ENCODE results near the gene CAPZB.

The CAPZB gene

DNA sequence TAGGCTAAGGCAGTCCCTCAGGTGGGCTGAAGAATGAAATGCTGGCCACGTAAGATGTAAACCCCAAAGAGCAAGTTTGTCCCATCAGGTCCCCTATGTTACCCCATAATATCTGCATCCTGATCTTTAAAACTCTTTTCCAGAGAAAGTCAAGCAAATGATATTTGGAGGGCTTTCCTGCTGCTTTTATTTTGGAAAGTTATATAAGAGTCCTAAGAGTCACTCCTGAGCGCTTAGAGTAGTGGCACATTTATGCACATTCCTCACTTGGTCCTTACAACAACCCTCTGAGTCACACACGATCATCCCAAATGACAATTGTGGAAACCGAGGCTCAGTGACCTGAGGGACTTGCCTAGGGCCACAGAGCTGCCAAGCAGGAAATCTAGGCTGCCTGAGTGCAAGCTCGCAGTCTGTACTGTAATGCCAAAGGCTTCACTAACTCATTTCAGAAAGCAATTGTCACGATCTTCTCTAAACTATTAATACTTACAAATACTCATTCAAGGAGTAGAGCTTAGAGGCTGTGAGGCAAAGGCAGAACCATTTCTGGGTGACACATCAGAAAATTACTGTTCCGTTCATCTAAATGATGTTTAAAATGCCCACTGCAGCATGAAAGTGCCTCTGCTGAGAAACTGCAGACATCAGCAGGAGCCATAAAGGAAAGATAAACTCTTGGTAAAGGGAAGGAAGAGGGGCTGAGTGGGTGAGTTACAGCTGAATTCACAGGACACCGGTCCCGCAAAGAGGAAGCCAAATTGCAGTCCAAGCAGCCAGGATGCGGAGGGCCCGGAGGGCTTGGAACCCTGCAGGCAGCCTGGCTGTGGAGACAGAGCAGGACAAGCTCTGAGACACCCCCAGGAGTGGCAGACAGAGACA lies 30.8 kb downstream of the CAPZB start:
- peaks cover 34 to 100% (median 100%) of the 10 kb centered on the region in 11 experiments; a peak in 21 of 22 replicates for H4K20me1 ChIP-seq
- no peaks in the 10 kb centered on the region for H3K27me3 ChIP-seq

DNA sequence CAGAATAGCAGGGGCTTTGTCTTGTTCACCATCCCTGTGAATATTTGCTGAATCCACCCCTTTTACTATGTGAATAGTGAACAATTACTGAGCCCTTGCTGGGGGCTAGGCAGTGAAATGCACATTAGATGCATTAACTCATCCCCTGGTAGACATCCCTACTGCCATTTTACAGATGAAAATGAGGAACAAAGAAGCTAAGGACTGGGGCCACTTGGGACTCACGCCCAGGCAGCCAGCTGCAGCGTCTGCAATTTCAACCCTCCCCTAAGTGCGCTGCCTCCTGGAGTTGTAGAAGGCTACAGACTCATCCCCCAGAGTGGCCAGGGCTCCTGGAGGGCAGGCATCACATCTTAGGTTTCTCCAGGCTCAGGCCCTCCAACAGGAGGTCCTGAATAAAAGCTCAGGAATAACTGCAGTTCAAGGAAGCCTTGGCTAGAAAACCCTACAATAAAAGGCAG lies 31.6 kb downstream of the CAPZB start:
- peak overlapping the region in 5 of 10 experiments; percentile 6 to 44 (median 20); a peak in 6 of 20 replicates for H3K4me3 ChIP-seq
- peak overlapping the region in 9 of 11 experiments; percentile 26 to 78 (median 61); a peak in 13 of 22 replicates for H3K9ac ChIP-seq
- TF ChIP-seq Cebpa-rat (IDR thresholded peaks at IDR 0.05) = no peak
- peak overlapping the region; percentile 72 to 99 (median 86) for H3K4me2 ChIP-seq
- peak overlapping the region in 9 of 11 experiments; percentile 35 to 84 (median 63); a peak in 15 of 22 replicates for H3K27ac ChIP-seq
- peaks cover 28 to 100% (median 100%) of the 10 kb centered on the region in 11 experiments; a peak in 21 of 22 replicates for H4K20me1 ChIP-seq
- H3K9me3 ChIP-seq (replicated peaks in 1 of 11) = no peaks in the 10 kb centered on the region
- peaks cover 89 to 100% (median 97%) of the 10 kb centered on the region in 10 experiments for H3K4me1 ChIP-seq
- H3K36me3 ChIP-seq = peaks cover 0 to 21% (median 4%) of the 10 kb centered on the region in 11 experiments; a peak in 7 of 22 replicates
- H3K27me3 ChIP-seq = no peaks in the 10 kb centered on the region

More for the DNA sequence above, 30.8 kb downstream of the CAPZB start:
- Histone ChIP-seq H3K4me3 (peak overlapping the region in 5 of 10 experiments; percentile 18 to 44 (median 21); a peak in 6 of 20 replicates), H3K4me1 (peaks cover 89 to 100% (median 97%) of the 10 kb centered on the region in 10 experiments), H3K9ac (peak overlapping the region; percentile 18 to 78 (median 50); a peak in 18 of 22 replicates), H3K36me3 (peaks cover 0 to 15% (median 3%) of the 10 kb centered on the region in 11 experiments; a peak in 9 of 22 replicates), H3K9me3 (replicated peaks in 1 of 11) (no peaks in the 10 kb centered on the region), H3K27ac (peak overlapping the region; percentile 27 to 84 (median 60); a peak in 20 of 22 replicates), H3K4me2 (peak overlapping the region; percentile 72 to 99 (median 86))
- TF ChIP-seq Cebpa-rat (IDR thresholded peaks at IDR 0.05) = no peak

DNA sequence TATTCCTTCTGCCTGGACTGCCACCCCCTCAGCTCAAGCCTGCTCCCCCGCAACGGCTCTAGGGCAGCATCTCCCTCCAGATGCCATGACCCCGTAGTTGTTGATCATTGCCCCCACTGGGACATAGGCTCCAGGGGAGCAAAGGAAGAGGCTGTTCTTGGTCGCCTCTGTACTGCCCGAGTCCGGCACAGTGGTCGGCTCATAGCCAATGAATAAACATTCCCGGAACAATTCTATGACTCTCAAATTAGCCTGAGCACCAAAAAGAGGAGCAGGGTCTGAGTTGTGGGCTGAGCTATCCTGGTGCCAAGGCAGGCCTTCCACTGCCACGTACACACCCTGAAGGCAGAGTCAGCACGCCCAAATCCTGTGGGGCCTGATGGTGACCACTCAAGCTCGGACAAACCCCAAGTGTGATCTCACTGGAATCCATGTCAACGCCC lies 33.1 kb downstream of the CAPZB start:
- H3K9ac ChIP-seq = peak overlapping the region in 1 of 11 experiments; percentile 12; a peak in 1 of 22 replicates
- H3K27me3 ChIP-seq = no peaks in the 10 kb centered on the region
- H3K4me3 ChIP-seq = no peak overlapping the region
- H3K9me3 ChIP-seq (replicated peaks in 1 of 11) = no peaks in the 10 kb centered on the region
- H4K20me1 ChIP-seq = peaks cover 39 to 100% (median 100%) of the 10 kb centered on the region in 11 experiments; a peak in 21 of 22 replicates
- no peak for TF ChIP-seq Cebpa-rat (IDR thresholded peaks at IDR 0.05)
- H3K4me2 ChIP-seq = peak overlapping the region in 8 of 11 experiments; percentile 0 to 99 (median 67); a peak in 13 of 22 replicates
- peak overlapping the region in 3 of 11 experiments; percentile 79 to 84 (median 82); a peak in 4 of 22 replicates for H3K27ac ChIP-seq
- H3K4me1 ChIP-seq = peaks cover 89 to 100% (median 97%) of the 10 kb centered on the region in 10 experiments
- H3K36me3 ChIP-seq = peaks cover 0 to 22% (median 9%) of the 10 kb centered on the region in 11 experiments; a peak in 10 of 22 replicates

GRCh38 chr1:19450811-19451515 lies 34.4 kb downstream of the CAPZB start:
- Histone ChIP-seq H3K36me3 (peaks cover 0 to 22% (median 9%) of the 10 kb centered on the region in 11 experiments; a peak in 10 of 22 replicates), H3K4me2 (peak overlapping the region; percentile 10 to 99 (median 44); a peak in 17 of 22 replicates), H3K9ac (peak overlapping the region in 1 of 11 experiments; percentile 26; a peak in 1 of 22 replicates)

DNA sequence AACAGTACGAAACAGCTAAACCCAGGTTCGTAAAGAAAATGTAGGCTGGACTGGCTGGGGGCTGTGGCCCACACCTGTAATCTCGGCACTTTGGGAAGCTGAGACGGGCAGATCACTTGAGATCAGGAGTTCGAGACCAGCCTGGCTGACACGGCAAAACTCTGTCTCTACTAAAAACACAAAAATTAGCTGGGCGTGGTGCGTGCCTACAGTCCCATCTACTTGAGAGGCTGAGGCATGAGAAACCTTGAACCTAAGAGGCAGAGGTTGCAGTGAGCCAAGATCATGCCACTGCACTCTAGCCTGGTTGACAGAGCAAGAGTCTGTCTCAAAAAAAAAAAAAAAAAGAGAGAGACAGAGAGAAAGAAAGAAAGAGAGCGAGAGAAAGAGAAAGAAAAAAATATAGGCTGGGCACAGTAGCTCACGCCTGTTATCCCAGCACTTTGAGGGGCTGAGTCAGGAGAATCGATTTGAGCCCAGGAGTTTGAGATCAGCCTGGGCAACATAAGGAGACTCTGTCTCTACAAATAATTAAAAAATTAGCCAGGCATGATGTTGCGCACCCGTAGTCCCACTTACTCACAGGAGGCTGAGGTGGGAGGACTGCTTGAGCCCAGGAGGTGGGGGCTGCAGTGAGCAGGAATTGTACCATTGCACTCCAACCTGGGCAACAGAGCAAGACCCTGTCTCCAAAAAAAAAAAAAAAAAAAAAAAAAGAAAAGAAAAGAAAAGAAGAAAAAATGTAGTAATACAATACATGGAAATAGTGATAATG lies 35.7 kb downstream of the CAPZB start:
- Histone ChIP-seq H3K27ac (peak overlapping the region in 6 of 11 experiments; percentile 4 to 84 (median 60); a peak in 10 of 22 replicates), H3K27me3 (no peaks in the 10 kb centered on the region), H3K9me3 (replicated peaks in 1 of 11) (no peaks in the 10 kb centered on the region), H3K4me1 (peaks cover 86 to 100% (median 95%) of the 10 kb centered on the region in 10 experiments), H3K4me2 (peak overlapping the region; percentile 62 to 99 (median 72)), H4K20me1 (peaks cover 56 to 100% (median 100%) of the 10 kb centered on the region in 11 experiments; a peak in 21 of 22 replicates), H3K9ac (peak overlapping the region in 7 of 11 experiments; percentile 1 to 82 (median 22); a peak in 9 of 22 replicates), H3K4me3 (peak overlapping the region in 2 of 10 experiments; percentile 1 to 3; a peak in 1 of 20 replicates), H3K36me3 (peaks cover 0 to 22% (median 9%) of the 10 kb centered on the region in 11 experiments; a peak in 10 of 22 replicates)
- no peak for TF ChIP-seq Cebpa-rat (IDR thresholded peaks at IDR 0.05)

More at GRCh38 chr1:19450811-19451515, 34.4 kb downstream of the CAPZB start:
- Histone ChIP-seq H4K20me1 (peaks cover 50 to 100% (median 100%) of the 10 kb centered on the region in 11 experiments; a peak in 21 of 22 replicates), H3K4me3 (no peak overlapping the region), H3K27ac (peak overlapping the region in 3 of 11 experiments; percentile 76 to 82 (median 79); a peak in 5 of 22 replicates), H3K27me3 (no peaks in the 10 kb centered on the region), H3K9me3 (replicated peaks in 1 of 11) (no peaks in the 10 kb centered on the region), H3K4me1 (peaks cover 86 to 100% (median 96%) of the 10 kb centered on the region in 10 experiments)
- TF ChIP-seq Cebpa-rat (IDR thresholded peaks at IDR 0.05) = no peak

DNA sequence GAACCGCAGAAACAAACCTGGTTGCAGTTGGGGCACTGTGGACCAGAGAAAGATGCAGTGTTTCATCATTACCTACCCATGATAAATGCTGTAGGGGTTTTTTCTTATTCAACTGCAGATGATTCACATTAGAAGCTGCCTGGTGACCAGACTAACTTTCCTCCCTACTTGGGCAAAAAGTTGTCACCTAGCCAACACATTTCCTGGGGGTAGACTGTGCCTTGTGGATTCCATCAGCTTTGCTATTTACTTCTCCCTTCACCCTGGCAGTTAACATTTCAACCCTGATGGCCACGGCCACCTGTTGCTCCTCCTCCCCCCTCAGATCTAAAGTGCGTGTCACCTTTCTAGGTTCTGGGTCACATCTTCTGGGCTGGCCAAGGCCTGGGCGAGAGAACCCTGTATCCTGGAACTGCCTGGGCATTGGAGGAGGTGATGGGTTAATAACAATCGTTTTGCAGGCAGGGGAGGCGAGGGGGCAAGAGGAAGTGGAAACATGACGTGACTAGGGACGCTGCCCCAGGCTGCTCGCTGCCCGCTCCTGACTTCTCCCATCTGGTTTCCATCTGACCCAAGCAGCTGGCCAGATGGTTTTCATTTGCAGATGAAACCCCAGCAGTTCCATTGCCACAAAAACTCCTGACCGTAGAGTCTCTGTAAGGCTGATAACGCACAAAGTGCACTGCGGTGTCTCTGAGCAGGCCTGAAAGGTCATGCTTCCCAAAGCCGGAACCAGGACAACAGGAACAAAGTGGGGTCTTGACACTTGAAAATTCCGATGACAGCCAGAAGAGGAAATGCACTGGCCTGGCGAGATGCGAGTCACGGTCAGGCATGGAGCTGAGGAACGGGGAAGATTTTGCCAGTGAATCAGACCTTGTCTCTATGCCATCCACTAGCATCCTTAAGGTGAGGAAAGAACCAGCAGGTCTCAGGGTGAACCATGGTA lies 36.6 kb downstream of the CAPZB start:
- Histone ChIP-seq H3K36me3 (peaks cover 0 to 22% (median 9%) of the 10 kb centered on the region in 11 experiments; a peak in 10 of 22 replicates), H3K4me3 (peak overlapping the region in 2 of 10 experiments; percentile 1 to 25; a peak in 2 of 20 replicates), H3K4me2 (peak overlapping the region; percentile 62 to 99 (median 72)), H4K20me1 (peaks cover 58 to 100% (median 100%) of the 10 kb centered on the region in 11 experiments; a peak in 21 of 22 replicates), H3K27me3 (no peaks in the 10 kb centered on the region), H3K27ac (peak overlapping the region in 8 of 11 experiments; percentile 4 to 84 (median 40); a peak in 13 of 22 replicates), H3K9me3 (replicated peaks in 1 of 11) (no peaks in the 10 kb centered on the region), H3K9ac (peak overlapping the region in 7 of 11 experiments; percentile 1 to 82 (median 22); a peak in 9 of 22 replicates), H3K4me1 (peaks cover 86 to 100% (median 95%) of the 10 kb centered on the region in 10 experiments)
- TF ChIP-seq Cebpa-rat (IDR thresholded peaks at IDR 0.05) = no peak
